Ovary (tissue), 9 donors: ENCODE results near the gene DNAAF1. TPM values are rescaled to one million over a fixed set of nuclear protein-coding genes. Genes with fewer than 3 reads are reported as not detected.

Experiments used
- DNase-seq, 5 donors: peaks; one replicate each; pipeline ENCODE4 v3.0.0-alpha.2; 2019 to 2020
- H3K27ac ChIP-seq, 2 donors: fragments of 200-600 bp; one replicate each; pipeline versions ENCODE4 v1.5.1 to v1.8.0; 2019 to 2022
- H3K27me3 ChIP-seq: fragments of 200-600 bp; one replicate; pipeline ENCODE4 v1.8.0; 2022
- H3K36me3 ChIP-seq: fragments of 200-600 bp; sonication (generic); one replicate; pipeline ENCODE4 v1.5.1; 2019
- H3K4me1 ChIP-seq: one replicate; pipeline ENCODE4 v1.8.1; 2013; ENCODE audit warnings: mild to moderate bottlenecking, moderate library complexity; ENCODE audit not compliant: insufficient read depth
- H3K4me3 ChIP-seq: fragments of 200-600 bp; sonication (generic); one replicate; pipeline ENCODE4 v1.5.1; 2017
- H3K9me3 ChIP-seq, 2 donors: fragments of 200-600 bp in 1 of 2; sonication (generic) in 1 of 2; one replicate each; pipeline versions ENCODE4 v1.5.1 to v1.8.1; 2013 to 2019; ENCODE audit warnings: mild to moderate bottlenecking in 1 of 2, moderate library complexity in 1 of 2
- EP300 ChIP-seq: sonication (generic); formaldehyde crosslinking; IDR thresholded peaks from one replicate; pipeline ENCODE4 v1.6.1; 2017; ENCODE audit warnings: antibody characterized with exemption
- POLR2A ChIP-seq: fragments of 450-650 bp; IDR thresholded peaks from one replicate; pipeline ENCODE4 v1.6.1; 2017; ENCODE audit warnings: antibody characterized with exemption, mild to moderate bottlenecking, moderate library complexity
- WGBS, 3 donors: extraction: QIAGEN DNeasy Blood & Tissue Kit in 1 of 3; methylation state at CpG; one replicate each; pipeline versions ENCODE4 v1.1.5 to v1.1.7; 2013 to 2017; 5-methylcytosine and 5-hydroxymethylcytosine counted together
- intact Hi-C, 4 donors: fragments of 100-400 bp; cut with DNase I; formaldehyde crosslinking; loops; one replicate each; pipeline versions ENCODE4 v1.11.0 to v1.15.1; 2022 to 2023
- polyA plus RNA-seq, 2 donors: library from polyadenylated mRNA; stranded (reverse); fragments of 200-250 nt in 1 of 2; fragments of 350-450 nt in 1 of 2; fragmentation: Illumina TruSeq in 1 of 2; extraction: RNeasy Lipid Tissue Mini Kit (QIAGEN cat#74804) in 1 of 2; gene quantifications; one replicate each; pipeline ENCODE4 v1.2.3, GENCODE V29; 2013 to 2014
- total RNA-seq, 7 donors: library from RNA; depleted of rRNA in 2 of 7; stranded (reverse); fragments of >200 nt in 2 of 7; fragmentation: NEBNext Ultra II Directional in 3 of 7; extraction: Animal tissue kit (Norgen Biotek cat#: 25700) in 3 of 7; gene quantifications; one replicate each; pipeline versions ENCODE4 v1.1.0 to v1.2.4, GENCODE V29; 2016 to 2023
- TF ChIP-seq, protein P1 (sequence below), 3 donors: fragments of 450-650 bp in 2 of 3; fragments of 200-600 bp in 1 of 3; IDR thresholded peaks; one replicate each; pipeline versions ENCODE4 v1.5.1 to v1.8.0; 2016 to 2022; ENCODE audit warnings: antibody characterized with exemption in 3 of 3, mild to moderate bottlenecking in 1 of 3
- donor health status: DM: no; HTN: no; CAD: no; lungs with moderate emphysema.
- donor health status: DM: no; HTN: no; CAD: no.
- donor health status: Bipolar disorder and iron deficiency.
- donor health status: DM: yes; HTN: yes; CAD: no.
- donor health status: DM: no; HTN: no; CAD: no.
- donor health status: DM: yes; HTN: yes; CAD: no.

DNAAF1 gene
- total and polyA plus RNA-seq, 9 donors = 0.33 to 42.6 (median 1.8) TPM

DNA sequence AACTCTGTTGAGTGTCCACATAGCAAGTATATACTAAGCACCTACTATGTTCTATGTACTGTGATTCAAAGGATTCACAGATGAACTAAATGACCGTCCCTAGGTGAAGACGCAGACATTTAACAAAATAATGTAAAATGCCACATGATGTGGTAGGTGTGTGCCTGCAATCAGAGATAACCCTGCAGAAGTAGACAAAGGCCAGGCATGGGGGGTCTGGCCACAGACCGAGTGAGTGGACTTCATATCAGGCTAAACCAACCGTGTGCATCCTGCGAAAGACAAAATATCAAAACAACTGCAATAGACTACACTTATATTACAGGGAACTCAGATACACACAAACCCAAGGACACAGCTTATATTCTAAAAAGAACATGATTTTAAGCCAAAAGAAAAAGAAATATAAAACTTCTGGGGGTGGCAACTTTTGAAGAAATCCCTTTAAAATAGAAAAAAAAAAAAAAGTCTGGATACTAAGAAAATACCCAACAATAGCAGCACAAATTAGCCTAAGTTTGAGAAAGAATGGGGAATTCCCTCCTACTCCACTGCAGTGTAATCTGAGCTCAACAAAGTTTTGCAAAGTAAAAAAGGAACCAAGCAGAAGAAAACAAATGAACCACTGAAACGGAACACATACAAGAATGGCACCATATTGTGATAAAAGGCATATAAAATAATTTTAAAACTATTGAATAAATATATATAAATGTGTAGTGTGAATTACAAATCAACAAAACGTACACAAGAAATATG lies 12.4 kb upstream of the DNAAF1 start:
- DNase-seq = no peak

DNA sequence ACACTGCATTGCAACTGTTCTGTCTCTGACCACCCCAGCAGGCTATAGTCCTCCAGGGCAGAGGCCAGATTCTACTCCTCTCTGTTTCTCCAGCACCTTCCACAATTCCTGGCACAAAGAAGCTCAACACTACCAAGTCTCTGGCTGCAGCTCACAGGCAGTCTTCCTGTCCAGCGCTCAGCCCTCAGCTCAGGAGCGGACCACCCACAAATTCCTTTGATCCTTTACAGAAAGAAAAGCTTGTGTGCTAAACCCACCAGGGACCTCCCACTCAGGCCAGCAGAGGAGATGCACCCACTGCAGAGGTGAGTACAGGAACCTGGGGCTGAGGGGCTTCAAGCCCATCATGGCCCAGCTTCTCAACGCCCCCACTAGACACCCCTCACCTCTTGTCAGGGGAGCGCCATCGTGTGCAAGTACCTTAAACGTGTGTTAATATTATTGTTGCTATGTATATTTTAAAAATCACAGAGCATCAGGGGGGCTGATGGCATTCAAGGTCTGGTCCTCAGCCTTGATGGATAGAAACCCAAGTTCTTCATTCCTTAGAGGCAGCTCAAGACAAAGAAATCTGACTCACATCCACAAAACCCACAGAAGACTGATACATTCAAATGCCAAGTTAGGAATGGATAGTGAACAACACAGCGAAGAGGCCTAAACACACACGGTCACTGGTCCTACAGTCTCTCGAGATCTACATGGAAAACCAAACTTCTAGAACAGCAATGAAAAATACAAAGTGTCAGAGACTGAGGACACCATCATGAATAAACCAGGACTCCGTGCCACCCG lies 8.6 kb upstream of the DNAAF1 start:
- peaks cover 2% of the 10 kb centered on the region for H3K4me1 ChIP-seq
- 78 to 83% (median 79%) methylated on average over 11 of the region's 11 CpGs for WGBS, 3 donors
- intact Hi-C loops = no loop called here
- H3K27ac ChIP-seq = no peak overlapping the region
- no peaks in the 10 kb centered on the region for H3K27me3 ChIP-seq
- H3K4me3 ChIP-seq = no peak overlapping the region
- H3K36me3 ChIP-seq = no peaks in the 10 kb centered on the region
- no peaks in the 10 kb centered on the region for H3K9me3 ChIP-seq
- no peak for DNase-seq
- TF ChIP-seq POLR2A (no peak), EP300 (no peak)
- TF ChIP-seq, protein P1, sequence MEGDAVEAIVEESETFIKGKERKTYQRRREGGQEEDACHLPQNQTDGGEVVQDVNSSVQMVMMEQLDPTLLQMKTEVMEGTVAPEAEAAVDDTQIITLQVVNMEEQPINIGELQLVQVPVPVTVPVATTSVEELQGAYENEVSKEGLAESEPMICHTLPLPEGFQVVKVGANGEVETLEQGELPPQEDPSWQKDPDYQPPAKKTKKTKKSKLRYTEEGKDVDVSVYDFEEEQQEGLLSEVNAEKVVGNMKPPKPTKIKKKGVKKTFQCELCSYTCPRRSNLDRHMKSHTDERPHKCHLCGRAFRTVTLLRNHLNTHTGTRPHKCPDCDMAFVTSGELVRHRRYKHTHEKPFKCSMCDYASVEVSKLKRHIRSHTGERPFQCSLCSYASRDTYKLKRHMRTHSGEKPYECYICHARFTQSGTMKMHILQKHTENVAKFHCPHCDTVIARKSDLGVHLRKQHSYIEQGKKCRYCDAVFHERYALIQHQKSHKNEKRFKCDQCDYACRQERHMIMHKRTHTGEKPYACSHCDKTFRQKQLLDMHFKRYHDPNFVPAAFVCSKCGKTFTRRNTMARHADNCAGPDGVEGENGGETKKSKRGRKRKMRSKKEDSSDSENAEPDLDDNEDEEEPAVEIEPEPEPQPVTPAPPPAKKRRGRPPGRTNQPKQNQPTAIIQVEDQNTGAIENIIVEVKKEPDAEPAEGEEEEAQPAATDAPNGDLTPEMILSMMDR (IDR thresholded peaks at IDR 0.05) = no peak

More for the DNA sequence above, 12.4 kb upstream of the DNAAF1 start:
- no peak for TF ChIP-seq POLR2A
- TF ChIP-seq EP300 = no peak
- TF ChIP-seq, protein P1 (IDR thresholded peaks at IDR 0.05) = no peak
- Histone ChIP-seq H3K4me3 (no peak overlapping the region), H3K27me3 (no peaks in the 10 kb centered on the region), H3K4me1 (no peaks in the 10 kb centered on the region), H3K27ac (no peak overlapping the region), H3K9me3 (no peaks in the 10 kb centered on the region), H3K36me3 (no peaks in the 10 kb centered on the region)
- intact Hi-C loops = loop anchor here in 1 of 4 donors (5.0 kb wide), 1 partner anchor 45 kb away; no protein-coding TSS in a partner anchor
- 28 to 49% (median 36%) methylated on average over 7 of the region's 7 CpGs for WGBS, 3 donors

DNA sequence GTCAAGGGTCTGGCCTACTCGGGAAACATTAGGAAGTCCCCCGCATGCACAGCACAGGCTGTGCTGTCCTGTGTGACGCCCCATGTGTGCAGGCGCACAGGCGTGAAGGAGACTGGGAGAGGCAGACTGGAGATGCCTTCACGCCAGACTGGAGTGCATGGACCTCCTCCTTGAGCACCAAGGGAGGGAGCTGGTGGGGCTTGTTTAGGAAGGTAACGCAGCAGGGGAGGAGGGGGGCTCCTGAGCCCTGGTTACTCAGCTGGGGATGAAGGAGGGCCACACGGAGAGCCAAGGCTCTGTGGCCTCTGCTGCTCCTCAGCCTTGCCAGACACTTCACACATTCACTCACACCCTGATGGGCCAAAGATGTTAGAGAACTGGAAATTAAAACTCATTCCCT lies 7.8 kb upstream of the DNAAF1 start:
- Histone ChIP-seq H3K36me3 (no peaks in the 10 kb centered on the region), H3K27ac (no peak overlapping the region), H3K4me1 (peaks cover 2% of the 10 kb centered on the region), H3K4me3 (no peak overlapping the region), H3K27me3 (no peaks in the 10 kb centered on the region), H3K9me3 (no peaks in the 10 kb centered on the region)
- intact Hi-C loops = no loop called here
- WGBS, 3 donors = 86 to 93% (median 87%) methylated on average over 8 of the region's 8 CpGs
- no peak for DNase-seq
- TF ChIP-seq EP300 = no peak
- TF ChIP-seq POLR2A = no peak
- TF ChIP-seq, protein P1 (IDR thresholded peaks at IDR 0.05) = no peak

DNA sequence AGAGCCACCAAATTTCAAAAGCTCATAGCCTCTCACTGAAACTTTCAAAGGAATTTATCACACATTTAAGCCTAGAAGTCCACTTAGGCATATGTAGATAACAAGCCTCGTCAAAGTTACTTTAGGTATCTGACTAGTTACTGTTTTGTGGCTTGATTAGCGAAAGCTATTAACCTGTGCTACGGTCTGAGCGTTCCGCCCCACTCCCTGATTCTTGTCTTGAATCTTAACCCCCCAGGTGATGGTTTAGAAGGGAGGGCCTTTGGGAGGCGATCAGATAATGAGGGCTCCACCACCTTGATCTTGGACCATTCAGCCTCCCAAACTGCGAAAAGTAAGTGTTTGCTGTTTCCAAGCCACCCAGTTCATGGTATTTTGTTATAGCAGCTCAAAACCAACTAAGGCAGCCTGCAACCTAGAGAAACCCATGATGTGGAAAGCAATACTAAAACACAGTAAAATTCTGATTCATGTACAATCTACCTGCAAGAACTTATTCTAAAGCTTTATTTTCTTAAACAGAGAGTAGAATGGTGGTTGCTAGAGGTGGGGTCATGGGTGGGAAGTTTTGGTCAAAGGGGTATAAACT lies 7.2 kb upstream of the DNAAF1 start:
- Histone ChIP-seq H3K27me3 (no peaks in the 10 kb centered on the region), H3K27ac (no peak overlapping the region), H3K36me3 (no peaks in the 10 kb centered on the region), H3K4me3 (no peak overlapping the region), H3K4me1 (peaks cover 2% of the 10 kb centered on the region), H3K9me3 (no peaks in the 10 kb centered on the region)
- DNase-seq = no peak
- TF ChIP-seq POLR2A (no peak), EP300 (no peak)
- TF ChIP-seq, protein P1 (IDR thresholded peaks at IDR 0.05) = no peak
- WGBS, 3 donors = 91 to 96% (median 94%) methylated on average over 7 of the region's 7 CpGs
- intact Hi-C loops = no loop called here
